ENCODE results near the gene OBSCN.
"Not testable (repeated sequence)": the region's sequence is repeated elsewhere in the genome, so short reads cannot be mapped to it uniquely, and the experiment has no call there.

Gene OBSCN

DNA sequence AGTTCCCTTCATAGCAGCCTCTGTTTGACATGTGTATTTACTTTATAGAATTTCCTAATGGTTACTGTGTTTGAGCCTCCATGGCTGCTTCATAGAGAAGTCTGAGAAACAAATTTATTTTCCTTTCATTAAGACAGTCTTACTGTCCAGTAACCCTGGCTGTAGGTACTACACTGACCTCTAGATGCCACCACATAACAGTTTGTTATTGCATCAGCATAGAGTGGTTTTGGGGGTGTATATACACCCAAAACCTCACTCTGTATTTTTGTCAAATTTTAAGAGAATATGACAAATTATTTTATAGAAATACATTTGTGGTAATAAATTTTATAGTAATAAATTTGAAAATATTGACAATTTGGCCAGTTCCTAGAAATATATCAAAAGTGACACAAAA is 57.3 kb downstream of the OBSCN start:
- Histone ChIP-seq H3K36me3 (ENCODE audit: insufficient read depth, low read length) (peaks cover 5% of the 10 kb centered on the region), H3K4me1 (ENCODE audit: insufficient read depth, low read length) (no peaks in the 10 kb centered on the region), H3K4me3 (ENCODE audit: low read depth in 1 of 2, low read length in 2 of 2) (no peak overlapping the region), H3K27me3 (ENCODE audit: control insufficient read depth in 1 of 2, insufficient read depth in 2 of 2, low read length in 2 of 2) (no peaks in the 10 kb centered on the region), H3K27ac (ENCODE audit: low read depth, low read length) (no peak overlapping the region), H3K9me3 (ENCODE audit: low read length) (no peaks in the 10 kb centered on the region), H3K9ac (ENCODE audit: low read length) (no peak overlapping the region)

DNA sequence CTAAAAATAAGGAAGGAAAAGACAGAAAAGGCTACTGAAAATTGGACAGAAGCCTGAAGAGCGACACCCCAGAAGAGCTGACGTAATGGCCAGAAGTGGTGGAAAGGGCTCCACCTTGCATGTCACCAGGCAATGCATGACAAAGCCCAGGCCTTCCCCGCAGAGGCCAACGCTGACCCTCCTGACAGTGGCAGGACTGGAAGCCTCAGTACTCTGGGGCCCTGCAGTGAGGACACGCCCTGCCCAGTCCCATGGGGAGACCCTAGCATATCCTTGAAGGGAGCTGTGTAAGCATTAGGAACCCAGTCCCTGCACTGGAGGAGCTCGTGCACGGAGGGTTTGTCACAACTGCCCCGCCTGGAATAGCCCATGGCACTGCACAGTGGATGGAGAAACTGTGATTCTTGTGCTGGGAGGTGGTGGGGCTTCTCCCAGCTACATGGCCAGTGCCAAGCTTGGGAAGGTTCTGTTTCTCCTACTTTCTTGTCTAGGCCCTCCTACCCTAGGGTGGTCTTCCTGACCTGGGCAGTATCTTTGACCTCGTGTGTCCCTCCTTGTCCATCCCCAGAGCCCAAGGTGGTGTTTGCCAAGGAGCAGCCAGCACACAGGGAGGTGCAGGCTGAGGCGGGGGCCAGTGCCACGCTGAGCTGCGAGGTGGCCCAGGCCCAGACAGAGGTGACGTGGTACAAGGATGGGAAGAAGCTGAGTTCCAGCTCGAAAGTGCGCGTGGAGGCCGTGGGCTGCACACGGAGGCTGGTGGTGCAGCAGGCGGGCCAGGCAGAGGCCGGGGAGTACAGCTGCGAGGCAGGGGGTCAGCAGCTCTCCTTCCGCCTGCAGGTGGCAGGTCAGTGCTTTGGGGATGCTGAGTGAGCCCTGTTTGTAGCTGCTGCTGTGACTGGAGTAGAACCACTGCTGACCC is 60.4 kb downstream of the OBSCN start:
- no peak overlapping the region for H3K4me3 ChIP-seq (ENCODE audit: low read depth in 1 of 2, low read length in 2 of 2)
- no peaks in the 10 kb centered on the region for H3K4me1 ChIP-seq (ENCODE audit: insufficient read depth, low read length)
- H3K27me3 ChIP-seq (ENCODE audit: control insufficient read depth in 1 of 2, insufficient read depth in 2 of 2, low read length in 2 of 2) = no peaks in the 10 kb centered on the region
- H3K9ac ChIP-seq (ENCODE audit: low read length) = no peak overlapping the region
- peaks cover 5% of the 10 kb centered on the region for H3K36me3 ChIP-seq (ENCODE audit: insufficient read depth, low read length)
- no peak overlapping the region for H3K27ac ChIP-seq (ENCODE audit: low read depth, low read length)
- no peaks in the 10 kb centered on the region for H3K9me3 ChIP-seq (ENCODE audit: low read length)

DNA sequence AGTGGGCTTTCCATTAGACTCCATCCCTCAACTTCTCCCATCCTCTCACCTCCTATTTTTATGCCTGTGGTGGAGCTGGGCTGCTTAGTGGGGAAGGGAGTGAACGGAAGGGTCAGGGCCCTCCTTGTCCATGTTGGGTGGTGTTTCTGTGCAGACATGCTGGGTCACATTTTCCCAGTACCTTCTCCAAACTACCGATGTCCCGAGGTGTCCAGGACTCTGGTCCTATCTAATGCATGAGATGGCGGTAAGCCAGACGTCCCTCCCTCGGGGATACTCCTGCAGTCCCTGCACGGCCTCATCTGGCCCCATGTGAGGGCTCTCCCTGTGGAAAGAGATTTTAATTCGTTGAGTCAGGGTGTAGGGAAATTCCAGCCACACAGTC is 61.0 kb downstream of the OBSCN start:
- H3K27ac ChIP-seq (ENCODE audit: low read depth, low read length) = no peak overlapping the region
- H3K4me3 ChIP-seq (ENCODE audit: low read depth in 1 of 2, low read length in 2 of 2) = no peak overlapping the region
- H3K9me3 ChIP-seq (ENCODE audit: low read length) = no peaks in the 10 kb centered on the region
- H3K27me3 ChIP-seq (ENCODE audit: control insufficient read depth in 1 of 2, insufficient read depth in 2 of 2, low read length in 2 of 2) = no peaks in the 10 kb centered on the region
- H3K4me1 ChIP-seq (ENCODE audit: insufficient read depth, low read length) = no peaks in the 10 kb centered on the region
- H3K36me3 ChIP-seq (ENCODE audit: insufficient read depth, low read length) = peaks cover 5% of the 10 kb centered on the region
- H3K9ac ChIP-seq (ENCODE audit: low read length) = no peak overlapping the region

DNA sequence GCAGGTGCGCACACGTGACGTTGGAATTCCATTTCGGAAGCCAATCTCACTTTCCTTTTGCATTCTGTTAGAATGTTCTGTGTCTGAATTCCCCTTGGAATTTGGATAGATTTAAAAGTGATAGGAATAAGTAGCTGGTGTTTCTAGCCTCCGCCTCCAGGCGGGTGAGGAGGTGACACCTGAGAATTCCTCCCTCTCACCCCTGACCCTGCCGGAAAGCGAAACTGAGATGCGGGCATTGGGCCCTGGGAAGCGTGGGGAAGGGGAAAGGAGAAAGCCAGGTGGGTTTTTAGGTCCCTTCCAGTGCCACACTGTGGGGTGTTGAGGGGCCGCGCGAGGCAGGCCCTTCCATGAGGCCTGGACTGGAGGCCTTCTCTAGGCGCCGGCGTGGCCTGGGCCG is 61.6 kb downstream of the OBSCN start:
- H3K9ac ChIP-seq (ENCODE audit: low read length); H3K27ac ChIP-seq (ENCODE audit: low read depth, low read length); H3K4me3 ChIP-seq (ENCODE audit: low read depth in 1 of 2, low read length in 2 of 2); H3K4me1 ChIP-seq (ENCODE audit: insufficient read depth, low read length); H3K9me3 ChIP-seq (ENCODE audit: low read length); H3K36me3 ChIP-seq (ENCODE audit: insufficient read depth, low read length); H3K27me3 ChIP-seq (ENCODE audit: control insufficient read depth in 1 of 2, insufficient read depth in 2 of 2, low read length in 2 of 2): not testable (repeated sequence)

DNA sequence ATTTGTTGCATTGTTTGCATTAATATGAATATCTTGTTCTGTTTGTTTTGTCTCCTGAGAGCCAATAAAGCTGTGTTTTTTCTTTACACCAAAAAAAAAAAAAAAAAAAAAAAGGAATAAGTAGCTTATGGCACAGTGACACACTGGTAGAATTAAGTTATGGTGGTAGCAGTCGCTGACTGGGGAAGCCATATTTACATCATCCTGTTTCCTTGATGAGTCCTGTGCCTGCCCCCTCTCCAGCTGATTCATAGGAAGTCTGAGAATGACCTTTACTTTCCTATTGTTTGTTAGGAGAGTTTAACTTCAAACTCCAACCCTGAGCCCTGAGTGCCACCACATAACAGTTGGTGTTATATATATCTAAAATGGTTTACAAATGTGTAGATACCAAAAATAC is 62.2 kb downstream of the OBSCN start:
- Histone ChIP-seq H3K27ac (ENCODE audit: low read depth, low read length) (no peak overlapping the region), H3K4me1 (ENCODE audit: insufficient read depth, low read length) (peaks cover 5% of the 10 kb centered on the region), H3K9ac (ENCODE audit: low read length) (no peak overlapping the region), H3K4me3 (ENCODE audit: low read depth in 1 of 2, low read length in 2 of 2) (no peak overlapping the region), H3K36me3 (ENCODE audit: insufficient read depth, low read length) (peaks cover 5% of the 10 kb centered on the region), H3K27me3 (ENCODE audit: control insufficient read depth in 1 of 2, insufficient read depth in 2 of 2, low read length in 2 of 2) (no peaks in the 10 kb centered on the region), H3K9me3 (ENCODE audit: low read length) (no peaks in the 10 kb centered on the region)

DNA sequence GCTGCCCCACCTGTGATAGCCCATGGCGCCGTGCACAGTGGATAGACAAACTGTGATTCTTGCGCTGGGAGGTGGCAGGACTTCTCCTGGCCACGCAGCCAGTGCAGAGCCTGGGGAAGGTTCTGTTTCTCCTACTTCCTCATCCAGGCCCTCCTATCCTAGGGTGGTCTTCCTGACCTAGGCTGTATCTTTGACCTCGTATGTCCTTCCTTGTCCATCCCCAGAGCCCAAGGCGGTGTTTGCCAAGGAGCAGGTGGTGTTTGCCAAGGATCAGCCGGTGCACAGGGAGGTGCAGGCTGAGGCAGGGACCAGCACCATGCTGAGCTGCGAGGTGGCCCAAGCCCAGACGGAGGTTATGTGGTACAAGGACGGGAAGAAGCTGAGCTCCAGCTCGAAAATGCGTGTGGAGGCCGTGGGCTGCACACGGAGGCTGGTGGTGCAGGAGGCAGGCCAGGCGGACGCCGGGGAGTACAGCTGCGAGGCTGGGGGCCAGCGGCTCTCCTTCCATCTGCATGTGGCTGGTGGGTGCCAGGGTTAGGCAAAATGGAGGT is 63.9 kb downstream of the OBSCN start:
- Histone ChIP-seq H3K27me3 (ENCODE audit: control insufficient read depth in 1 of 2, insufficient read depth in 2 of 2, low read length in 2 of 2) (no peaks in the 10 kb centered on the region), H3K9ac (ENCODE audit: low read length) (no peak overlapping the region), H3K4me1 (ENCODE audit: insufficient read depth, low read length) (peaks cover 9% of the 10 kb centered on the region), H3K4me3 (ENCODE audit: low read depth in 1 of 2, low read length in 2 of 2) (no peak overlapping the region), H3K27ac (ENCODE audit: low read depth, low read length) (no peak overlapping the region), H3K36me3 (ENCODE audit: insufficient read depth, low read length) (peaks cover 5% of the 10 kb centered on the region), H3K9me3 (ENCODE audit: low read length) (no peaks in the 10 kb centered on the region)

DNA sequence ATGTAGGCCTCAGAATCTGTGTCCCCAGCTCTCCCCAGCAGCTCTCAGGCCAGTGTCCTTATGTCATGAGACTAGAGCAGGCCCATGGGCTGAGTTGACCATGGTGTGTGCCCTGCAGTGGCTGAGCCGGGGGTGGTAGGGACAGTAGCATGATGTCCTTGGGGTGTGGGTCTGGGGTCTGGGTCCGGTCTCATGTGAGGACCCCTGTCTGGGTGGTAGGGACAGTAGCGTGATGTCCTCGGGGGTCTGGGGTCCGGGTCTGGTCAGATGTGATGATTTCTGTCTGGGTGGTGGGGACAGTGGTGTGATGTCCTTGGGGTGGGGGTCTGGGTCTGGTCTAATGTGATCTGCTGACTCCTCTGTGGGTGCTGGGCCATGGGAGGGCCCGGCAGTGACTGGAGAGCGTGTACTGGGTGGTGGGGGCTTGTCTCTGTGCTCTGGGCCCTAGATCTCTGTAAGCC is 64.5 kb downstream of the OBSCN start:
- no peaks in the 10 kb centered on the region for H3K27me3 ChIP-seq (ENCODE audit: control insufficient read depth in 1 of 2, insufficient read depth in 2 of 2, low read length in 2 of 2)
- no peak overlapping the region for H3K9ac ChIP-seq (ENCODE audit: low read length)
- H3K36me3 ChIP-seq (ENCODE audit: insufficient read depth, low read length) = peaks cover under 1% of the 10 kb centered on the region
- no peak overlapping the region for H3K27ac ChIP-seq (ENCODE audit: low read depth, low read length)
- H3K9me3 ChIP-seq (ENCODE audit: low read length) = no peaks in the 10 kb centered on the region
- no peak overlapping the region for H3K4me3 ChIP-seq (ENCODE audit: low read depth in 1 of 2, low read length in 2 of 2)
- peaks cover 9% of the 10 kb centered on the region for H3K4me1 ChIP-seq (ENCODE audit: insufficient read depth, low read length)

DNA sequence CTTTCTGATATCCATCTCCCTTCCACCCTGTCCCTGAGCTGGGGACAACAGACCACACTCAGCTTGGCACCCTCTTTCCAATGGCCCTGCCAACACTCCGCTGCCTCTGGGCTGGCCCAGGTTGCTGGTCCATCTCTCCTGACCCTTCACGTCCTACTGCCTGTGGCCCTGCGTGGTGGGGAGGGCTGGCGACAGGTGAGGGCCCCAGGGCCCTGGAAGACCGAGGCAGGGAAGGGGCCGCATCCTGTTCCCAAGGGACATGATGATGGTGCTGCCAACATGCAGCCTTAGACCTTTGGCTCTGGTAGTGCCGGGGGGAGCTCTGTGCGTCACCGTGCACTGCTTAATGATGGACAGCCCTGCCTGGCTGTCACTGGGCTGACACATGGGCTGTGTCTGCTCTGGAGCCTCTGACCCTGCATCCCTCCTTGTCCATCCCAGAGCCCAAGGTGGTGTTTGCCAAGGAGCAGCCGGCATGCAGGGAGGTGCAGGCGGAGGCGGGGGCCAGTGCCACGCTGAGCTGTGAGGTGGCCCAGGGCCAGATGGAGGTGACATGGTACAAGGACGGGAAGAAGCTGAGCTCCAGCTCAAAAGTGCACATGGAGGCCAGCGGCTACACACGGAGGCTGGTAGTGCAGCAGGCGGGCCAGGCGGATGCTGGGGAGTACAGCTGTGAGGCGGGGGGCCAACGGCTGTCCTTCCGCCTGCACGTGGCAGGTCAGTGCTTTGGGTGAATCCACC is 65.2 kb downstream of the OBSCN start:
- H3K4me3 ChIP-seq (ENCODE audit: low read depth in 1 of 2, low read length in 2 of 2) = no peak overlapping the region
- H3K9me3 ChIP-seq (ENCODE audit: low read length) = no peaks in the 10 kb centered on the region
- H3K27me3 ChIP-seq (ENCODE audit: control insufficient read depth in 1 of 2, insufficient read depth in 2 of 2, low read length in 2 of 2) = no peaks in the 10 kb centered on the region
- H3K9ac ChIP-seq (ENCODE audit: low read length) = no peak overlapping the region
- H3K27ac ChIP-seq (ENCODE audit: low read depth, low read length) = no peak overlapping the region
- H3K4me1 ChIP-seq (ENCODE audit: insufficient read depth, low read length) = peaks cover 9% of the 10 kb centered on the region
- no peaks in the 10 kb centered on the region for H3K36me3 ChIP-seq (ENCODE audit: insufficient read depth, low read length)

DNA sequence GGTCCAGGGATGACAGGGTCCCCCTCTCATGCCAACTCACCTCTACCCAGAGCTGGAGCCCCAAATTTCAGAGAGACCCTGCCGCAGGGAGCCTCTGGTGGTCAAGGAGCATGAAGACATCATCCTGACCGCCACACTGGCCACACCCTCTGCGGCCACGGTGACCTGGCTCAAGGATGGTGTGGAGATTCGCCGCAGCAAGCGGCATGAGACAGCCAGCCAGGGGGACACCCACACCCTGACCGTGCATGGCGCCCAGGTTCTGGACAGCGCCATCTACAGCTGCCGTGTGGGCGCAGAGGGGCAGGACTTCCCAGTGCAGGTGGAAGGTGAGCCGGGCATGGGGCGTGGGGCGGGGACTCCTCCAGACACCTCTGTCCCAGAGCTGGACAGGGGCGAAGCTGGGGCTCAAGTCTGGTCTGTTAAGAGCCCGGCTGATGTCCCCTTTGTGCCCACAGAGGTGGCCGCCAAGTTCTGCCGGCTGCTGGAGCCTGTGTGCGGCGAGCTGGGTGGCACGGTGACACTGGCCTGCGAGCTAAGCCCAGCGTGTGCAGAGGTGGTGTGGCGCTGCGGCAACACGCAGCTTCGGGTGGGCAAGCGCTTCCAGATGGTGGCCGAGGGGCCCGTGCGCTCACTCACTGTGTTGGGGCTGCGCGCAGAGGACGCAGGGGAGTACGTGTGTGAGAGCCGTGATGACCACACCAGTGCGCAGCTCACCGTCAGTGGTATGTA is 66.0 kb downstream of the OBSCN start:
- no peaks in the 10 kb centered on the region for H3K9me3 ChIP-seq (ENCODE audit: low read length)
- no peaks in the 10 kb centered on the region for H3K27me3 ChIP-seq (ENCODE audit: control insufficient read depth in 1 of 2, insufficient read depth in 2 of 2, low read length in 2 of 2)
- no peak overlapping the region for H3K9ac ChIP-seq (ENCODE audit: low read length)
- no peaks in the 10 kb centered on the region for H3K36me3 ChIP-seq (ENCODE audit: insufficient read depth, low read length)
- peaks cover 9% of the 10 kb centered on the region for H3K4me1 ChIP-seq (ENCODE audit: insufficient read depth, low read length)
- no peak overlapping the region for H3K4me3 ChIP-seq (ENCODE audit: low read depth in 1 of 2, low read length in 2 of 2)
- no peak overlapping the region for H3K27ac ChIP-seq (ENCODE audit: low read depth, low read length)

DNA sequence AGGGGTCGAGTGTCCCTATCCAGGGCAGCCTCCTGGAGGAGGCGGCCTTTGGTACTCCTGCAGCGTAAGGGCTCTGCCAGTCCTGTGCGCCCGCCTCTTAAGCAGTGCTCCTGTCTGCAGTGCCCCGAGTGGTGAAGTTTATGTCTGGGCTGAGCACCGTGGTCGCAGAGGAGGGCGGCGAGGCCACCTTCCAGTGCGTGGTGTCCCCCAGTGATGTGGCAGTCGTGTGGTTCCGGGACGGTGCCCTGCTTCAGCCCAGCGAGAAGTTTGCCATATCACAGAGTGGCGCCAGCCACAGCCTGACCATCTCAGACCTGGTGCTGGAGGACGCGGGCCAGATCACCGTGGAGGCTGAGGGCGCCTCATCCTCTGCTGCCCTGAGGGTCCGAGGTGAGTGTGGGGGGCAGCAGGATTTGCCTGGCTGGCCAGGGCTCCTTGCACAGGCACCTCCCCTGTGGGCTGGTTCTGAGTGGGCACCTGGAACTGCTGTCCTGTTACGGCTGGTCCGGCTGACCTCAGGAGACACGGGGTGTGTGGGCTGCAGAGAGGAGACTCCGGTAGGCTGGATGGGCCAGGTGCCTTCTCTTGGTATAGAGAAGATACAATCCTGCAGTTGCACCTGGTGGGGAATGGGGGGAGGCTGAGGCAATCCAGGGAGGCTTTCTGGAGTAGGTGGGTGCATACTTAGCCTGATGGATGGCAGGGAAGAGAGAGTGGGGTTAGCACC is 66.8 kb downstream of the OBSCN start:
- H3K4me3 ChIP-seq (ENCODE audit: low read depth in 1 of 2, low read length in 2 of 2) = peak overlapping the region in 1 of 2 donors; percentile 62

DNA sequence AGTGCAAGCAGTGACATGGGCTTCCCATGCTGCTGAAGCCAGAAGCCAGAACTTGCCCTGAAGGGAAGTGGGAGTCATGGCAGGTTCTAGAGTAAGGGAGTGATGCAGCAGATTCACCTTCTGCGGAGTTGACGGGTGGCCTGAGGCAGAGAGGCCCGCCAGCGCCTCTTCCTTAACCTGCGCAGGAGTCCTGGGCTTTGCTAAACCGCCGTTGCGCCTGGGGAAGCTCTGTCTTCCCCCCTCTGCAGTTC is 67.3 kb downstream of the OBSCN start:
- Histone ChIP-seq H3K9me3 (ENCODE audit: low read length) (no peaks in the 10 kb centered on the region), H3K27ac (ENCODE audit: low read depth, low read length) (no peak overlapping the region), H3K36me3 (ENCODE audit: insufficient read depth, low read length) (no peaks in the 10 kb centered on the region), H3K9ac (ENCODE audit: low read length) (peak overlapping the region; percentile 10), H3K4me3 (ENCODE audit: low read depth in 1 of 2, low read length in 2 of 2) (peak overlapping the region; percentile 62 to 79), H3K4me1 (ENCODE audit: insufficient read depth, low read length) (peaks cover 9% of the 10 kb centered on the region), H3K27me3 (ENCODE audit: control insufficient read depth in 1 of 2, insufficient read depth in 2 of 2, low read length in 2 of 2) (no peaks in the 10 kb centered on the region)

More for the DNA sequence above, 66.8 kb downstream of the OBSCN start:
- no peaks in the 10 kb centered on the region for H3K9me3 ChIP-seq (ENCODE audit: low read length)
- no peaks in the 10 kb centered on the region for H3K27me3 ChIP-seq (ENCODE audit: control insufficient read depth in 1 of 2, insufficient read depth in 2 of 2, low read length in 2 of 2)
- H3K36me3 ChIP-seq (ENCODE audit: insufficient read depth, low read length) = no peaks in the 10 kb centered on the region
- H3K9ac ChIP-seq (ENCODE audit: low read length) = peak overlapping the region; percentile 10
- no peak overlapping the region for H3K27ac ChIP-seq (ENCODE audit: low read depth, low read length)
- peaks cover 9% of the 10 kb centered on the region for H3K4me1 ChIP-seq (ENCODE audit: insufficient read depth, low read length)

All from muscle layer of colon (tissue), 2 donors.